ENCODE data around the gene NDUFS6. TPM values are rescaled to one million over a fixed set of nuclear protein-coding genes. Genes with fewer than 3 reads are reported as not detected.

The NDUFS6 gene
- total and polyA plus RNA-seq, 2 of the 8 experiments (the other 6 are each of a cell fraction or from before 2014, with no cell fraction given) = 72.7 to 191 TPM

GRCh38 chr5:1763548-1763911, 37.7 kb upstream of the NDUFS6 start (continued):
- TF ChIP-seq CHD7 (IDR thresholded peaks at IDR 0.05; ENCODE audit: insufficient replicate concordance, low read length) = no peak
- TF ChIP-seq CTCF (IDR thresholded peaks at IDR 0.05; ENCODE audit: control extremely low read depth in 1 of 3, insufficient read depth in 1 of 3, low read depth in 1 of 3, low read length in 3 of 3) = peak; percentile 55 to 90 (median 84)
- TF ChIP-seq SIX5 (IDR thresholded peaks at IDR 0.05; ENCODE audit: low read depth, low read length) = no peak
- no peak for TF ChIP-seq CHD1 (IDR thresholded peaks at IDR 0.05; ENCODE audit: low read depth, low read length)
- no peak for TF ChIP-seq RFX5 (IDR thresholded peaks at IDR 0.05; ENCODE audit: borderline replicate concordance, low read depth, low read length)
- peak; percentile 44; the same call in 1 of the 2 replicates for TF ChIP-seq CREB1 (IDR thresholded peaks at IDR 0.05)
- no peak for TF ChIP-seq POLR2AphosphoS5 (IDR thresholded peaks at IDR 0.05; ENCODE audit: low read depth, low read length)
- TF ChIP-seq MAFK (IDR thresholded peaks at IDR 0.05; ENCODE audit: low read depth, low read length) = no peak
- no peak for TF ChIP-seq GTF2F1 (IDR thresholded peaks at IDR 0.05; ENCODE audit: borderline replicate concordance, low read depth, low read length)
- TF ChIP-seq NANOG (IDR thresholded peaks at IDR 0.05; ENCODE audit: insufficient read depth, low read depth, low read length, poor library complexity, severe bottlenecking) = no peak
